Lower leg skin (tissue), 3 donors: Measurements from ENCODE around the gene PHLPP1.

ENCODE experiments used
- CTCF ChIP-seq, 3 donors: fragments of 450-650 bp; IDR thresholded peaks; one replicate each; pipeline ENCODE4 v1.5.1; 2016; ENCODE audit warnings: antibody characterized with exemption in 3 of 3, mild to moderate bottlenecking in 3 of 3, moderate library complexity in 2 of 3
- POLR2A ChIP-seq, 2 donors: fragments of 450-650 bp; IDR thresholded peaks; one replicate each; pipeline ENCODE4 v1.6.1; 2016 to 2017; ENCODE audit warnings: antibody characterized with exemption in 2 of 2, mild to moderate bottlenecking in 1 of 2, moderate library complexity in 1 of 2

DNA sequence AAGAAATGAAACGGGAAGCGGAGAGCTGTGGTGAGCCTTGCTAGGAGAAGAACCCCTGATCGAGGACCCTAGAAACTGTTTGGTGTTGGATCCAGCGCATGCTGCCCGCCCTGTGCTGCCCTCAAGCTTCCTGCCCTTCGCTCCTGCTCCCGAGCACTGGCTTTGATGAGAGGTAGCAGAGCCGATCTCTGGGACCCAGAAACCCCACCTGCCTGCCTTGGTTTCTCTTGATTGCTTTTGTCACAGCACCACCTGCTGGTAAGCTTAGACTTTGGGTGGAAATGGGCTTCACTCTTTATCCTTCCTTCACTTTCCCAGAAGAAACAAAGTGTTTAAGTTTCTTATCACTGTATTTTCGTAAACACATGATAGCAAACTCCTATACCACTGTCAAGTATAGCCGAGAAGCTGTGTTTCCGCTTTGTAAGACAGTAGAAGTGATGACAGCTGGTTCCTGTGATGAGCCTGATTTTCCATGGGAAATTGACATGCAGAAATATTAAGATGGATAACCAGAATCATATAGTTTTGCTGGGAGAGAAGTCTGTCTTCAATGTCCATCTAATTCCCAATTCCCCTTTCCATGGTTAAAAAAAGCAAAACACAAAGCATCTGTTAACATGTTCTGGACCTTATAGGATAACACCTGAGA, 267.4 kb downstream of the PHLPP1 start:
- peak in 1 of 3 donors; percentile 55 for TF ChIP-seq CTCF (IDR thresholded peaks at IDR 0.05)
- TF ChIP-seq POLR2A (IDR thresholded peaks at IDR 0.05): no peak
